Suppressor macrophage (primary cell): ENCODE results near the gene NUP214.

Experiments
- DNase-seq, 4 experiments: peaks; one replicate each; pipeline ENCODE4 v3.0.0-alpha.2; 2020 to 2022

Gene NUP214

GRCh38 chr9:131277910-131278701, 152.7 kb downstream of the NUP214 start:
- peak; percentile 69 to 91 (median 82) for DNase-seq

GRCh38 chr9:131278702-131279111, 153.3 kb downstream of the NUP214 start:
- peak in 2 of 4 experiments; percentile 14 to 51 for DNase-seq

GRCh38 chr9:131279196-131279862, 153.9 kb downstream of the NUP214 start:
- no peak for DNase-seq

GRCh38 chr9:131279863-131280570, 154.6 kb downstream of the NUP214 start:
- peak; percentile 81 to 90 (median 87) for DNase-seq

GRCh38 chr9:131280660-131281059, 155.3 kb downstream of the NUP214 start:
- no peak for DNase-seq

- no peak for DNase-seq
Measured at GRCh38 chr9:131281119-131281965, 156.0 kb downstream of the NUP214 start.

GRCh38 chr9:131282175-131282574, 156.8 kb downstream of the NUP214 start:
- DNase-seq: no peak

GRCh38 chr9:131282688-131283422, 157.5 kb downstream of the NUP214 start:
- peak in 3 of 4 experiments; percentile 15 to 62 (median 37) for DNase-seq
